Adipocyte (in vitro differentiated cells): ENCODE measurements around the gene STK32C.
"Not testable (repeated sequence)": the region's sequence is repeated elsewhere in the genome, so short reads cannot be mapped to it uniquely, and the experiment has no call there.

Source experiments
- DNase-seq: peaks from one replicate; pipeline ENCODE4 v3.0.0-alpha.2; 2015; ENCODE audit warnings: low read depth
- H3K27me3 ChIP-seq: replicated peaks from 2 replicates; pipeline ENCODE4 v1.7.0; 2013; ENCODE audit warnings: mild to moderate bottlenecking, low read length, moderate library complexity; ENCODE audit not compliant: control insufficient read depth, insufficient read depth
- H3K36me3 ChIP-seq: 2 replicates; pipeline ENCODE4 v1.7.0; 2013; ENCODE audit warnings: low read length, mild to moderate bottlenecking, moderate library complexity; ENCODE audit not compliant: control insufficient read depth, insufficient read depth, severe bottlenecking
- H3K4me1 ChIP-seq: 2 replicates; pipeline ENCODE4 v1.7.0; 2013; ENCODE audit warnings: mild to moderate bottlenecking, low read length, moderate library complexity; ENCODE audit not compliant: control insufficient read depth, insufficient read depth
- H3K4me3 ChIP-seq: 2 replicates; pipeline ENCODE4 v1.7.0; 2013; ENCODE audit warnings: mild to moderate bottlenecking, low read length, moderate library complexity
- H3K9ac ChIP-seq: 2 replicates; pipeline ENCODE4 v1.7.0; 2013; ENCODE audit warnings: mild to moderate bottlenecking, low read length, moderate library complexity
- H3K9me3 ChIP-seq: 2 replicates; pipeline ENCODE4 v1.7.0; 2013; ENCODE audit warnings: mild to moderate bottlenecking, low read length, moderate library complexity; ENCODE audit not compliant: control insufficient read depth

Gene STK32C

DNA sequence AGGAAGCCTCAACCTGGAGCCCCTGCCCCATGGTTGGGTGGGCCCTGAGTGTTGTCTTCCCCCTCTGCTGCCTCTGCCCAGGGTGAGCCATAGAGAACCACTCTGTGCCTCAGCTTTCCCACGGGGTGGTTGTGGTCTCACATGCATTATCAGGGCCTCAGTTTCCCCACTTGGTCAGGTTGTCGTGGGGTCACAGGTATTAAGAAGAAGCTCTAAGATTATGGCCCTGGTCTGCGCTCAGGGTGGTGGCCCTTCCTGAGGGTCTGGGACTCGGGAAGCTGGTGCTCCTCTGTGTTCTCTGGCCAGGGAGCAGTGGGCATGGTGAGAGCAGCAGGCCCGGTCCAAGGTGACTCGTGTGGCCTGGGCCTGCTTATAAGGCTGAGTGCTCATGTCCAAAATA, 42.0 kb upstream of the STK32C start:
- no peak for DNase-seq

GRCh38 chr10:132347931-132348267, 40.1 kb upstream of the STK32C start:
- H3K4me1 ChIP-seq: no peaks in the 10 kb centered on the region
- H3K36me3 ChIP-seq: peaks cover 15% of the 10 kb centered on the region
- H3K9me3 ChIP-seq: no peaks in the 10 kb centered on the region
- H3K9ac ChIP-seq: no peak overlapping the region
- no peaks in the 10 kb centered on the region for H3K27me3 ChIP-seq
- H3K4me3 ChIP-seq: no peak overlapping the region
- DNase-seq: no peak

More for the DNA sequence above, 42.0 kb upstream of the STK32C start:
- no peaks in the 10 kb centered on the region for H3K4me1 ChIP-seq
- no peak overlapping the region for H3K9ac ChIP-seq
- peaks cover 15% of the 10 kb centered on the region for H3K36me3 ChIP-seq
- H3K27me3 ChIP-seq: no peaks in the 10 kb centered on the region
- no peak overlapping the region for H3K4me3 ChIP-seq
- no peaks in the 10 kb centered on the region for H3K9me3 ChIP-seq

GRCh38 chr10:132347211-132347930, 39.6 kb upstream of the STK32C start:
- no peak for DNase-seq
- H3K4me1 ChIP-seq: no peaks in the 10 kb centered on the region
- no peak overlapping the region for H3K9ac ChIP-seq
- H3K4me3 ChIP-seq: no peak overlapping the region
- no peaks in the 10 kb centered on the region for H3K27me3 ChIP-seq
- peaks cover 15% of the 10 kb centered on the region for H3K36me3 ChIP-seq
- H3K9me3 ChIP-seq: no peaks in the 10 kb centered on the region

DNA sequence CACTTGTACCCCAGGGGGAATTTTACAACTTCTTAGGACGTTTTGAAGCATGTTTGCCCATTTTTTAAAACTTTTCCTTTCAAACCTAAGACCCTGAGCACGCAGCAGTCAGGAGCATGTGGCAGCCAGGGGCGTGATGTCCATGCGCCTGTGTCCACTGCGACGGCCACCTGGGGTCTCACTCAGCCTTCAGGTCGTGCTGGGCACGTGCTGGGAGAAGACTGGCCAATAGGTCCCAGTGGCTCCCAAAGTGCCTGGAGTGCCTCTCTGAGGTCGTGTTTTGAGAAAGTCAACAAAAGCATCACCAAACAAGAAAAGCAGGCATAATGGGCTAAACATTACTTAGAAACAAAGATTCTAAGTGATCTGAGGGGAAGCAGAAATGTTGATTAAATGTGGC, 39.1 kb upstream of the STK32C start:
- H3K9me3 ChIP-seq: no peaks in the 10 kb centered on the region
- no peaks in the 10 kb centered on the region for H3K27me3 ChIP-seq
- no peak for DNase-seq
- no peak overlapping the region for H3K4me3 ChIP-seq
- H3K9ac ChIP-seq: no peak overlapping the region
- H3K4me1 ChIP-seq: no peaks in the 10 kb centered on the region
- peaks cover 15% of the 10 kb centered on the region for H3K36me3 ChIP-seq

DNA sequence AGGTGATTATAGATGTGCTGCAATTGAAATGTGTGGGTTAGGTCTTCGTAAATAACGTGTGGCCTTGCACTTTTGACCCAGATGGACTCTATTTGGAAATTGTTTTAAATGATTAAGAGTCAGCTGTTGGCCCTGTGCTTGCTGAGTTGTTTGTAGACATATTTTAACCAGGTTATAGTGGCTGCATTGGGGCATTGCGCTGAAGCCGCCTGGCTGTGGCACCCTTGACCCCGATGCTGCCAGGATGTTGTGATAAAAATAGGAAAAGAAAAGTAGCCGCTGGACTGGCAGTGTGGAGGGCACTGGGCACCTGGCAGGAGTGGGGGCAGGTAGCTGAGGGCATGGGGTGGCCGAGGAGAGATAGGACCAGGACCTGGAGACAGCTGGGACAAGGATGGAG, 37.6 kb upstream of the STK32C start:
- no peak for DNase-seq
- no peaks in the 10 kb centered on the region for H3K27me3 ChIP-seq
- peaks cover 15% of the 10 kb centered on the region for H3K36me3 ChIP-seq

DNA sequence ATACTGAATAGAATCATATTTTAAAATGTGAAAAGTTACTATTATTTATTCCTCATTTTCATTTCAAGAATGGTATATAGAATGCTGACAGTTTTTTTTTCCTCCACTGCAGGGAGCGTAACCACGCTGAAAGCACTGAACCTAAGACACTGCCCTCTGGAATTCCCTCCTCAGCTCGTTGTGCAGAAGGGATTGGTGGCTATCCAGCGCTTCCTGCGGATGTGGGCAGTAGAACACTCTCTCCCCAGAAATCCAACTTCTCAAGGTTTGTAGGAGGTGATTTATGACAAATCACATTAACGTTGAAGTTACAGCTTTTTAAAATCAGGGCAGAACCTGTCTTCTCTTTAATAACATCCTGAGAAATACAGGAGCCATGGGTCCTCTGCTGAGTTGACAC, 36.6 kb upstream of the STK32C start:
- Histone ChIP-seq H3K4me1 (no peaks in the 10 kb centered on the region), H3K4me3 (no peak overlapping the region), H3K9me3 (no peaks in the 10 kb centered on the region), H3K9ac (no peak overlapping the region), H3K36me3 (peaks cover 19% of the 10 kb centered on the region), H3K27me3 (no peaks in the 10 kb centered on the region)
- DNase-seq: no peak

More for the DNA sequence above, 37.6 kb upstream of the STK32C start:
- no peaks in the 10 kb centered on the region for H3K4me1 ChIP-seq
- no peak overlapping the region for H3K4me3 ChIP-seq
- no peak overlapping the region for H3K9ac ChIP-seq
- H3K9me3 ChIP-seq: no peaks in the 10 kb centered on the region

GRCh38 chr10:132342553-132342952, 34.8 kb upstream of the STK32C start:
- Histone ChIP-seq H3K27me3 (no peaks in the 10 kb centered on the region), H3K4me3 (no peak overlapping the region), H3K4me1 (no peaks in the 10 kb centered on the region), H3K36me3 (peaks cover 24% of the 10 kb centered on the region), H3K9ac (no peak overlapping the region), H3K9me3 (no peaks in the 10 kb centered on the region)
- DNase-seq: no peak

DNA sequence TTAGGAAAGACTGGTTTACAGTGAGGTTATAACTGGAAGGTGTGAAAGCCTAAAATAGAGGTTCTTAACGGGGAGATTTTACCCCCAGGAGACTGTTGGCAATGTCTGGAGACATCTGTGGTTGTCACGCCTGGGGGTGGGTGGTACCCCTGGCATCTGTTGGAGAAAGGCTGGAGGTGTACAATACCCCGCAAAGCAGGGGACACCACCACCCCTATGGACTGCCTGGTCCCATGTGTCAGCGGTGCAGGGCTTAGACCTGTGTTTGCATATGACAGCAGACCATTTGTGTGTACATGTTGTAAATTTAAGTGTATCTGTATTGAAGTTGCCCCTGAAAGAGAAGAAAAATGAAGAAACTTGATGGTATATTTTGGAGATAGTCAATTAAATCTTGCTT, 34.0 kb upstream of the STK32C start:
- Histone ChIP-seq H3K4me3 (no peak overlapping the region), H3K36me3 (peaks cover 24% of the 10 kb centered on the region), H3K9me3 (no peaks in the 10 kb centered on the region), H3K4me1 (no peaks in the 10 kb centered on the region), H3K9ac (no peak overlapping the region), H3K27me3 (no peaks in the 10 kb centered on the region)
- DNase-seq: no peak

DNA sequence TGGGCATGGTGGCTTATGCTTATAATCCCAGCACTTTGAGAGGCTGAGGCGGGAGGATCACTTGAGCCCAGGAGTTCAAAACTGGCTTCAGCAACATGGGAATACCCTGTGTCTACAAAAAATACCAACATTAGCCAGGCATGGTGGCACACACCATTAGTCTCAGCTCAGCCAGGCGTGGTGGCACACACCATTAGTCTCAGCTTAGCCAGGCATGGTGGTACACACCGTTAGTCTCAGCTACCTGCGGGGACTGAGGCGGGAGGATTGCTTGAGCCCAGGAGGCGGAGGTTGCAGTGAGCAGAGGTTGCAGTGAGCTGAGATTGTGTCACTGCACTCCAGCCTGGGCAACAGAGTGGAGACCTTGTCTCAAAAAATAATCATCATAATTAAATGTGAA, 33.3 kb upstream of the STK32C start:
- Histone ChIP-seq H3K9me3 (no peaks in the 10 kb centered on the region), H3K36me3 (peaks cover 24% of the 10 kb centered on the region), H3K27me3 (no peaks in the 10 kb centered on the region), H3K4me3 (no peak overlapping the region), H3K4me1 (peaks cover 5% of the 10 kb centered on the region), H3K9ac (no peak overlapping the region)
- no peak for DNase-seq

DNA sequence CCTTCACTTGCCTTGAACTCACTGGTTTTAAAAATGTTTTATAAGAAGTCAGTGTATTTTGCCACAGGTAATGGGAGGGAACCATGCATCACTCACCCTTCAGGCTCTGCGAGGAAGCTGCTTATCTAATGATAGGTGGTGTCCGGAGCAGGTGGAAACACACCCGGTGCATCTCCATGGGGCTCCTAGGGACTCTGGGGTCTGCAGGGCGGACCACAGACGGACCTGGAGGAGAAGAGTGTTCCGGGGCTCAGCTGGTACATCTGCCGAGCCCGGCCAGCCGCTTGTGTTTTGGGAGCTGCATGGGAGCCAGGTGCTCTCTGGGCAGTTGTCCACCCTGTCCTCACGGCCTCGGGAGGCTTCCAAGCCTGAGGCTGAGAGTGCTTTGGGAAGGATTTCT, 31.5 kb upstream of the STK32C start:
- no peaks in the 10 kb centered on the region for H3K9me3 ChIP-seq
- H3K4me3 ChIP-seq: no peak overlapping the region
- H3K36me3 ChIP-seq: peaks cover 11% of the 10 kb centered on the region
- DNase-seq: no peak
- H3K4me1 ChIP-seq: peaks cover 5% of the 10 kb centered on the region
- no peaks in the 10 kb centered on the region for H3K27me3 ChIP-seq
- no peak overlapping the region for H3K9ac ChIP-seq

GRCh38 chr10:132338876-132339275, 31.1 kb upstream of the STK32C start:
- Histone ChIP-seq H3K4me3 (no peak overlapping the region), H3K36me3 (peaks cover 14% of the 10 kb centered on the region), H3K4me1 (peaks cover 5% of the 10 kb centered on the region), H3K9me3 (no peaks in the 10 kb centered on the region), H3K9ac (no peak overlapping the region), H3K27me3 (no peaks in the 10 kb centered on the region)
- no peak for DNase-seq

- H3K4me1 ChIP-seq, H3K27me3 ChIP-seq, DNase-seq, H3K9me3 ChIP-seq: not testable (repeated sequence)
- Histone ChIP-seq H3K36me3 (peaks cover 16% of the 10 kb centered on the region), H3K4me3 (peak overlapping the region; percentile 72), H3K9ac (peak overlapping the region; percentile 76)
These were observed 30.1 kb upstream of the STK32C start for GRCh38 chr10:132337854-132338253.
